Measurements from ENCODE around the gene RCN1. TPM values are rescaled to one million over a fixed set of nuclear protein-coding genes. Genes with fewer than 3 reads are reported as not detected.
A peak's percentile ranks its signal among the peaks of the same experiment; 100 is the strongest.
"Not testable (repeated sequence)": the region's sequence is repeated elsewhere in the genome, so short reads cannot be mapped to it uniquely, and the experiment has no call there.

The RCN1 gene
- total RNA-seq, 1 donor from 2014 or later, result 372 TPM

- no peak for DNase-seq (ENCODE audit: low read depth)
These were observed 11.3 kb upstream of the RCN1 start for GRCh38 chr11:32079553-32079952.

GRCh38 chr11:32080361-32080980 is 10.4 kb upstream of the RCN1 start:
- no peak for DNase-seq (ENCODE audit: low read depth)

GRCh38 chr11:32081129-32081641 is 9.7 kb upstream of the RCN1 start:
- peak; percentile 35 for DNase-seq (ENCODE audit: low read depth)

GRCh38 chr11:32081901-32082300 is 9.0 kb upstream of the RCN1 start:
- no peak for DNase-seq (ENCODE audit: low read depth)

- DNase-seq (ENCODE audit: low read depth), result no peak
These were observed 8.4 kb upstream of the RCN1 start for GRCh38 chr11:32082346-32082986.

GRCh38 chr11:32087597-32087996 is 3.3 kb upstream of the RCN1 start:
- peak; percentile 68 for DNase-seq (ENCODE audit: low read depth)

- peak; percentile 94 for DNase-seq (ENCODE audit: low read depth)
These were observed 2.5 kb upstream of the RCN1 start for GRCh38 chr11:32088117-32088941.

GRCh38 chr11:32092581-32093170 is 1.8 kb downstream of the RCN1 start:
- DNase-seq (ENCODE audit: low read depth), result no peak

GRCh38 chr11:32094923-32095322 is 4.0 kb downstream of the RCN1 start:
- DNase-seq (ENCODE audit: low read depth), result no peak

GRCh38 chr11:32098142-32098903 is 7.4 kb downstream of the RCN1 start:
- DNase-seq (ENCODE audit: low read depth), result no peak

- DNase-seq (ENCODE audit: low read depth), result no peak
These were observed 8.6 kb downstream of the RCN1 start for GRCh38 chr11:32099516-32099915.

- DNase-seq (ENCODE audit: low read depth), result no peak
These were observed 9.6 kb downstream of the RCN1 start for GRCh38 chr11:32100495-32100894.

GRCh38 chr11:32101791-32102190 is 10.9 kb downstream of the RCN1 start:
- no peak for DNase-seq (ENCODE audit: low read depth)

GRCh38 chr11:32103121-32103719 is 12.3 kb downstream of the RCN1 start:
- not testable (repeated sequence) for DNase-seq (ENCODE audit: low read depth)

- DNase-seq (ENCODE audit: low read depth), result no peak
These were observed 13.1 kb downstream of the RCN1 start for GRCh38 chr11:32103941-32104340.

- DNase-seq (ENCODE audit: low read depth), result no peak
These were observed 15.1 kb downstream of the RCN1 start for GRCh38 chr11:32105871-32106560.

GRCh38 chr11:32107647-32108046 is 16.8 kb downstream of the RCN1 start:
- DNase-seq (ENCODE audit: low read depth), result no peak

GRCh38 chr11:32108576-32108975 is 17.7 kb downstream of the RCN1 start:
- DNase-seq (ENCODE audit: low read depth), result no peak

GRCh38 chr11:32109138-32109537 is 18.3 kb downstream of the RCN1 start:
- DNase-seq (ENCODE audit: low read depth), result peak; percentile 78

- no peak for DNase-seq (ENCODE audit: low read depth)
These were observed 18.7 kb downstream of the RCN1 start for GRCh38 chr11:32109592-32109991.

Data from renal cortical epithelial cell (primary cell).